Stimulated activated CD4-positive, alpha-beta T cell treated with anti-CD3 and anti-CD28 coated beads, Interleukin-12 subunit alpha, Interleukin-12 subunit beta, amount 100 ng/mL, for 24 hours (primary cell): ENCODE results near the gene FAM161B.
A peak's percentile ranks its signal among the peaks of the same experiment; 100 is the strongest.
"Not testable (repeated sequence)": the region's sequence is repeated elsewhere in the genome, so short reads cannot be mapped to it uniquely, and the experiment has no call there.

Source experiments
- DNase-seq, 2 experiments: peaks; one replicate each; pipeline ENCODE4 v3.0.0-alpha.2; 2020; ENCODE audit warnings: low read depth in 2 of 2

Gene FAM161B

GRCh38 chr14:73949752-73950734 lies at the start of gene FAM161B, which contains the start of gene COQ6:
Gene FAM161B (minus strand): TSS chr14:73950094. CDS start chr14:73950026, 68 bp downstream.
Gene COQ6 (plus strand): TSS chr14:73950302. CDS start chr14:73950333, 31 bp downstream.
- peak; percentile 88 for DNase-seq

DNA sequence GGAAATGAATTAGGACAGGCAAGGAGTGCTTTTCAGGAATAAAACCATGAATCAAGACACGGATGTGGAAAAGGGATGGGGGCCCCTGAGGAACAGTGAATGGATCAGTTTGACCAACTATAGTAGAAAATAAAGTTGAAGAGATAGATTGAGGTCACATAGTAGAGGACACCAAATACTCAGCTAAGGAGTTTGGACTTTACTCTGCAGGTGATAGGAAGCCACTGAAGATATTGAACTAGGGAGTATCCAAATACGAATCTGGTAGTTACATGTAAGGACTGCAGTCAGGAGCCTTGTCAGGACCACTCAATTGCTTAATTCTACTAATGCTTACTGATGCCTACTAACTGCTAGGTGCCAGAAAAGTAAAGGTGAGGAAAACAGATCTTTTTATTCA lies 48.8 kb upstream of the FAM161B start:
- no peak for DNase-seq

DNA sequence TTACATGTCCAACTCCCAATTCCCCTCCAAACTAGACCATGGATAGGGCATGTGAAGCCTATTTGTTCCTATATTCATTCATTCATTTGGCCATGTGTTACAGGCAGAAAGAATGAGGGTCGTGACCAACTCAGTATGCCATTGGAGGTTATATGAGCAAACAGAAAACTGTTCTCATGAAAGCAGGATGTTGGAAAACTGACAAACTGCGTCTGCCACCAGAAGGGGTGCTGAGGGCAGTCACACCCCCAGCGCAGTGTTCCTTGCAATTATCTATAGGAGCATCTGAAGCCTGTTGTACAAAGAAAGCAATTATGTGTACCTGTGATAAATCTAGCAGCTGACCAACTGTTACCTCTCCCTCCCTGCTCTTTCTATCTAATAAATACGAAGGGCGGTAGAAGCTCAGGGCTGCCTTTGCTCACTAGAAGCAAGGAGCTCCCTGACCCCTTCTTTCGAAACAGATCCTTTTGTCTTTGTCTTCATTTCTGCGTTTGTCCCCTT lies 48.1 kb upstream of the FAM161B start:
- DNase-seq, result no peak

GRCh38 chr14:73997108-73997943 lies 47.4 kb upstream of the FAM161B start:
- no peak for DNase-seq

DNA sequence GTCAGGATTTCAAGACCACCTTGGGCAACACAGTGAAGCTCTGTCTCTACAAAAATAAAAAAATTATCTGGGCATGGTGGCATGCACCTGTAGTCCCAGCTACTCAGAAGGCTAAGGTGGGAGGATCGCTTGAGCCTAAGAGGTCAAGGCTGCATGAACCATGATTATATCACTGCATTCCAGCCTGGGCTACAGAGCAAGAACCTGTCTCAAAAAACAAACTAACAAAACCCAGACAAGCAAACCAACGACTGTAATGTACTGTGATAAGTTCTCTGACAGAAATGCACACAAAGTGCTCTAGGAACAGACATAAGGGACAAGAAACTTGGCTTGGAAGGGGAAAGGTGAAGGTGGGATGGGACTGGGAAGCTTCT lies 46.8 kb upstream of the FAM161B start:
- DNase-seq, result no peak

DNA sequence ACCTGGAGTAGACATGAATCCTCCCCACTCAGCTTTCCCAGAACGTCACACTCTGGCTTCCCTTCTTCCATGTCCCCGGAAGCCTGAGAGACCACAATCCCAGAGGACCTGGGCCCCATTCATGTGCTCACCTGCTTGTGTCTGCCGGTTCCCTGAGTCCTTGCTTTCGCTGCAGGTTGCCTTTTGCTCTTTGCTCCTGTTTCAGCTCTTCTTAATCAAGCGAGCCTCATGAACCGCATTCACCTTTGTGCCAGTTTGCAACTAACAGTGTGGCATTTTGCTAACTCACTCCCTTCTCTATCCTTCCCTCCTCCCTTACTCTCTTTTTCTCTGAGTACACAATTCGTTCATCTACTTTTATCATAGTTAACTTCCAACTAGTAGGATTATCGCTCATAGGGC lies 46.1 kb upstream of the FAM161B start:
- no peak for DNase-seq

- DNase-seq, result not testable (repeated sequence)
These were observed 45.0 kb upstream of the FAM161B start for GRCh38 chr14:73994926-73995325.

- no peak for DNase-seq
These were observed 41.2 kb upstream of the FAM161B start for GRCh38 chr14:73991092-73991491.

DNA sequence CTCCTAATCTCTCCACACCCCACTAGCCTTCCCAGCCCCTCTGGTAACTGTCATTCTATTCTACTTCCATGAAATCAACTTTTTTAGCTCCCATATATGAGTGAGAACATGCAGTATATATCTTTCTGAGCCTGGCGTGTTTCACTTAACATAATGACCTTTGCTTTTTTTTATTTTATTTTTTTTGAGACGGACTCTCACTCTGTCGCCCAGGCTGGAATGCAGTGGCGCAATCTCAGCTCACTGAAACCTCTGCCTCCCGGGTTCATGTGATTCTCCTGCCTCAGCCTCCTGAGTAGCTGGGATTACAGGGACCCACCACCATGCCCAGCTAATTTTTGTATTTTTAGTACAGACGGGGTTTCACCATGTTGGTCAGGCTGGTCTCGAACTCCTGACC lies 38.8 kb upstream of the FAM161B start:
- DNase-seq, result not testable (repeated sequence)

GRCh38 chr14:73988065-73988464 lies 38.2 kb upstream of the FAM161B start:
- no peak for DNase-seq

DNA sequence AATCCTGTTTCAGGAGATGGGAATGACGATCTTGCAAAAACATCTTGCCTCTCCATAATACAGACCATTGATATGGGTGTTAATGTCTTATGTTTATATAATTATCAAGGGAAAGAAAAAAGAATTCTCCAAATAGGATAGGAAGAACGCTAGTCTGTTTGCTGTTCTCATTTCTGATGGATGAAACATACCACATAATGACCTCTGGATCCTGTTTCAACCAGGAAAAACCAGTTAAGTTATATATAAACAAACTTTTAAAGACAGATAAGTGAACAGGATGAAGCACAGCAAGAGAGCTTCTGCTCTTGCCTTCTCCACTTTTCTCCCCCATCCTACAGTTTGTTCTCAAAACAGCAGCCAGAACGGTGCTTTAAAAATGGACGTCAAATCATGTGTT lies 28.0 kb upstream of the FAM161B start:
- no peak for DNase-seq

DNA sequence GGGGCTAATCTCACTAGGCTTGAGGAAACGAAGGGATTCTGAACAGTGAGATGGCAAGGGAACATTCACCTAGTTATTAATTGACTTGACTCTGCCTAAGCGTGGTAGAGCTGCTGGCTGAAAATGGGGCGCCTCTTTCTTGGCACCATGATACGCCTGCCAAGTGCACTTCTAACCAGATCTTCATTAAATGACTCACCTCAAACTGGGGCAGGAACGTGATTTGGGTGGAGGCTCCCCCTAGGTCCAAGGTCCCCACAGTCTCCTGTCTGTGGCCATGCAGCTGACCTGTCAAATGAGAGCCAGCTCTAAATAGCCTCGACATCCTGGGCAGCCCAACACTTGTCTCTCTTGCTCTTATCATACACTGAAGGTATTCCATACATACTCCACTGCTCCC lies 26.2 kb upstream of the FAM161B start:
- no peak for DNase-seq

GRCh38 chr14:73973497-73973896 lies 23.6 kb upstream of the FAM161B start:
- DNase-seq, result no peak

GRCh38 chr14:73968885-73969284 lies 19.0 kb upstream of the FAM161B start:
- no peak for DNase-seq

DNA sequence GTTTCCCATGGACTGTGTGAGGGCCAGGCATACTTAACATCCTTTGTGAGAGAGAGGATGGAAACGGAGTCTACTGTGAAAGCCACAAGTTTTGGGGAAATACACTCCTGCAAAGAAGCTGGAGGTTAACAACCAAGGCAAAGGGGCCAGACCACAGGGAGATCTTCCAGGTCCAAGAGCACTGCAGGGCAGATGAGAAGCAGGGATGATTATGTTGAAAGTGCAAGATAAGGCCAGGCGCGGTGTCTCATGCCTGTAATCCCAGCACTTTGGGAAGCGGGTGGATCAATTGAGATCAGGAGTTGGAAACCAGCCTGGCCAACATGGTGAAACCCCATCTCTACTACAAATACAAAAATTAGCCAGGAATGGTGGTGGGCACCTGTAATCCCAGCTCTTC lies 15.3 kb upstream of the FAM161B start:
- no peak for DNase-seq

GRCh38 chr14:73961192-73961591 lies 11.3 kb upstream of the FAM161B start:
- no peak for DNase-seq

DNA sequence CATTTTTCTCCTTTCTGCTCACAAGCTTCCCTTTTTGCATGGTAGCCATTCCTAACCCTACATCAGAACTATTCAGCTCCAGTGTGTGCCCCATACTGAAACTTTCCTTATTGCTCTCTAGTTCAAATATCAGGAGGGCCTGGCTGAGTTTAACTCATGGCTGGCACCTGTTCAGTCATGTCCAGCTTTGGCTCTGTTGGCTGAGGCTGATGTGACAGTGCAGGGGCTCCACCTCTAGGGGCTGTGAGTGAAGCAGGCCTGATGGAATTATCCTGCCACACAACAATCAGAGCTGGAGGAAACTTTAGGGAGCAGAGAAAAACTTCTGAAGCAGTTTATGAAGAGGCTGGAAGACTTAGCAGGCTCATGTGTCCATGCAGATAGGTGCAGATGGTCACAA lies 8.7 kb upstream of the FAM161B start:
- DNase-seq, result no peak

GRCh38 chr14:73955674-73956073 lies 5.8 kb upstream of the FAM161B start:
- no peak for DNase-seq

GRCh38 chr14:73953731-73954130 lies 3.8 kb upstream of the FAM161B start:
- DNase-seq, result no peak

DNA sequence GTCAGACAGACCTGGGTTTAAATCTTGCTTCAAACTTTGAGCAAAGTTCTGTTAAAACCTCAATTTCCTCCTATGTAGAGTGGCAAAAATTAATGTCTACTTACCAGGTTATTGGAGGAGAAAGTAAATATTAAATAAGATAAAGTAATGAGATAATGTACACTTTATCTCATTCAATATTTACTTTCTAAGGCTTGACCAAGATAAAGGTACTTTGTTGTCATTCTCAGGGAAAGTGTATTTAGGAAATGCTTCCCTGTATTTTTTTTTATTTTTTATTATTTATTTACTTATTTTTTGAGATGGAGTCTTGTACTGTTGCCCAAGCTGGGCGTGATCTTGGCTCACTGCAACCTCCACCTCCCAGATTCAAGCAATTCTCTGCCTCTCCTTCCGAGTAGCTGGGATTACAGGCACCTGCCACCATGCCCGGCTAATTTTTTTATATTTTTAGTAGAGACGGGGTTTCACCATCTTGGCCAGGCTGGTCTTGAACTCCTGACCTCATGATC lies 4.7 kb downstream of the FAM161B start:
- no peak for DNase-seq

DNA sequence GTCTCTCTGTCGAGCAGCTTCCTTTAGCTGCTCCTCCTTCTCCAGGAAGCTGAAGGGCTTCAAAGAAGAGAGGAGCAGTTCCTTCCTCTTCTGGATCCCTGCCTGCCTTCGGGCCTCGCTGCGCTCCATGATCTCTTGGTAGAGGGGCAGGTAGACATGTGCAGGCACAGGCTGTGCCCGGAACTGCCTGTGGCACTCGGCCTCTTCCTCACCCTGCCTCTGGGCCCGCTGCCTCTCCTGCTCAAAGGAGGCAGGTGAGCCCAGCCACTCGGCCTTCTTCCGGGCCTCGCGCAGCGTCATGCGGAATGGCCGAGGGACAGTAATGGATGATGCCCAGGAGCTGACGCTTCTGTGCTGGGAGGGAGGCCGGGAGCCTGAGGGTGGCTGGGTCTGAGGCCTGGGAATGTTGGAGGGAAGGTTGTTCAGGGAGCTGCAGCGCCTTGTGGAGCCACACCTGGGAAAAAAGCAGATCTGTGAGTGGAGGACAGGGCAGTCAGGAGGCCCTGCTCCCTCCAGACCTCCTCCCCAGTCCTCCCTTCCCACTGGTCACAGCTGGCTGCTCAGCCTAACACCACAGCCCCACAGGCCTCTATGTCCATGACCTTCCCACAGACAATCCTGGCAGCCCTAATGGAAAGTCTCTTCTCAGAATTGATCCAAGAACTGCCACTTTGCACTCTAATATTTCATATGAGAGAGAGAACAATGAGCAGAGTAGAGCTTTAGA lies 5.3 kb downstream of the FAM161B start:
- DNase-seq, result no peak
